ENCODE measurements around the gene SLC35F3. TPM values are rescaled to one million over a fixed set of nuclear protein-coding genes. Genes with fewer than 3 reads are reported as not detected.
A peak's percentile ranks its signal among the peaks of the same experiment; 100 is the strongest.

Gene SLC35F3
- total RNA-seq, 2 donors from 2014 or later, result 0.13 TPM; not detected in 1

GRCh38 chr1:234309598-234310459, 405.4 kb downstream of the SLC35F3 start:
- intact Hi-C loops (cut with DNase I), result loop anchor here (2.0 kb wide), 1 partner anchor 195 kb away; no protein-coding TSS in a partner anchor
- Histone ChIP-seq H3K9me3 (no peaks in the 10 kb centered on the region), H3K36me3 (no peaks in the 10 kb centered on the region), H3K4me3 (no peak overlapping the region), H3K27me3 (no peaks in the 10 kb centered on the region), H3K4me1 (no peaks in the 10 kb centered on the region), H3K27ac (no peak overlapping the region), H3K9ac (ENCODE audit: low read depth in 2 of 2, low read length in 2 of 2) (no peak overlapping the region)
- peak; percentile 88 for TF ChIP-seq CTCF (IDR thresholded peaks at IDR 0.05)
- DNase-seq, result peak; percentile 72

GRCh38 chr1:234310460-234310817, 406.0 kb downstream of the SLC35F3 start:
- Histone ChIP-seq H3K27me3 (no peaks in the 10 kb centered on the region), H3K36me3 (no peaks in the 10 kb centered on the region), H3K9me3 (no peaks in the 10 kb centered on the region), H3K4me3 (no peak overlapping the region), H3K9ac (ENCODE audit: low read depth in 2 of 2, low read length in 2 of 2) (no peak overlapping the region), H3K4me1 (no peaks in the 10 kb centered on the region), H3K27ac (no peak overlapping the region)
- DNase-seq, result no peak
- TF ChIP-seq CTCF (IDR thresholded peaks at IDR 0.05), result no peak
- intact Hi-C loops (cut with DNase I), result loop anchor here (2.0 kb wide), 1 partner anchor 196 kb away; no protein-coding TSS in a partner anchor

- Histone ChIP-seq H3K4me1 (no peaks in the 10 kb centered on the region), H3K27me3 (no peaks in the 10 kb centered on the region)
- intact Hi-C loops (cut with DNase I), result loop anchor here (2.0 kb wide), 1 partner anchor 197 kb away; no protein-coding TSS in a partner anchor
Measured at GRCh38 chr1:234311414-234311813, 406.9 kb downstream of the SLC35F3 start.

GRCh38 chr1:234313171-234313570, 408.7 kb downstream of the SLC35F3 start:
- H3K36me3 ChIP-seq, result no peaks in the 10 kb centered on the region
- H3K4me1 ChIP-seq, result no peaks in the 10 kb centered on the region
- no peak for TF ChIP-seq CTCF (IDR thresholded peaks at IDR 0.05)
- no peaks in the 10 kb centered on the region for H3K27me3 ChIP-seq
- intact Hi-C loops (cut with DNase I), result no loop called here
- H3K9me3 ChIP-seq, result no peaks in the 10 kb centered on the region
- H3K4me3 ChIP-seq, result no peak overlapping the region
- no peak overlapping the region for H3K27ac ChIP-seq
- H3K9ac ChIP-seq (ENCODE audit: low read depth in 2 of 2, low read length in 2 of 2), result no peak overlapping the region
- DNase-seq, result no peak

More at GRCh38 chr1:234311414-234311813, 406.9 kb downstream of the SLC35F3 start:
- Histone ChIP-seq H3K9me3 (no peaks in the 10 kb centered on the region), H3K36me3 (no peaks in the 10 kb centered on the region), H3K27ac (no peak overlapping the region), H3K4me3 (no peak overlapping the region), H3K9ac (ENCODE audit: low read depth in 2 of 2, low read length in 2 of 2) (no peak overlapping the region)
- no peak for TF ChIP-seq CTCF (IDR thresholded peaks at IDR 0.05)
- no peak for DNase-seq

- Histone ChIP-seq H3K27me3 (no peaks in the 10 kb centered on the region), H3K9me3 (no peaks in the 10 kb centered on the region), H3K9ac (ENCODE audit: low read depth in 2 of 2, low read length in 2 of 2) (no peak overlapping the region), H3K4me3 (no peak overlapping the region), H3K36me3 (no peaks in the 10 kb centered on the region), H3K27ac (peak overlapping the region; percentile 27), H3K4me1 (no peaks in the 10 kb centered on the region)
- no peak for DNase-seq
- TF ChIP-seq CTCF (IDR thresholded peaks at IDR 0.05), result no peak
- intact Hi-C loops (cut with DNase I), result no loop called here
Measured at GRCh38 chr1:234315091-234315541, 410.6 kb downstream of the SLC35F3 start.

All from colonic mucosa (tissue), 4 donors.